HCT116 (cell line): ENCODE measurements around the gene LGI2. TPM values are rescaled to one million over a fixed set of nuclear protein-coding genes. Genes with fewer than 3 reads are reported as not detected.

ENCODE experiments used
- ATAC-seq: fragments of 200-7000 bp; cut with Tn5 transposase; 2 replicates; pipeline ENCODE4 v1.9.1; 2020; ENCODE audit warnings: mild to moderate bottlenecking, moderate library complexity
- BruUV-seq: library from RNA; stranded (reverse); fragments of 400-500 nt; replicated peaks from 2 replicates; lab custom pipeline; 2021; lab: Mats Ljungman, UMichigan
- CTCF ChIA-PET: fragments of 300-600 bp; sonication (Branson Sonifier 250); formaldehyde crosslinking; loops from one replicate; lab custom pipeline; 2021; ENCODE audit warnings: antibody characterized with exemption; lab: Charles Lee
- POLR2A ChIA-PET: fragments of 300-600, 350-600 bp; sonication (Branson Sonifier 250); formaldehyde crosslinking; loops from one replicate; lab custom pipeline; 2021; ENCODE audit warnings: antibody characterized with exemption; lab: Charles Lee
- RAD21 ChIA-PET, 2 experiments: fragments of 300-600 bp; sonication (Branson Sonifier 250); formaldehyde crosslinking; loops; one replicate each; lab custom pipeline; 2023; ENCODE audit warnings: low total read pairs in 2 of 2; ENCODE audit not compliant: uncharacterized antibody in 2 of 2, unreplicated experiment in 2 of 2, low non-redundant PET in 1 of 2; lab: Charles Lee
- DNase-seq: peaks from one replicate; pipeline ENCODE4 v3.0.0-alpha.2; 2010; ENCODE audit warnings: low read depth, low spot score
- H2AFZ ChIP-seq: fragments of 200-600 bp; shearing (Covaris generic), sonication (generic); 2 replicates; pipeline ENCODE4 v1.6.1; 2017; ENCODE audit warnings: low read depth, mixed run types, mixed read lengths, antibody characterized with exemption, low read length; ENCODE audit not compliant: poor library complexity, severe bottlenecking
- H3K27ac ChIP-seq: 2 replicates; pipeline ENCODE4 v1.5.1; 2012; ENCODE audit warnings: low read depth, low read length
- H3K27me3 ChIP-seq: fragments of 200-600 bp; sonication (generic); 2 replicates; pipeline ENCODE4 v1.6.1; 2016; ENCODE audit warnings: mixed run types, low read length, mixed read lengths; ENCODE audit not compliant: insufficient read depth
- H3K36me3 ChIP-seq, 2 experiments: fragments of 200-500 bp in 1 of 2; fragments of 200-600 bp in 1 of 2; sonication (Bioruptor generic) in 1 of 2; sonication (generic) in 1 of 2; 2 replicates each; pipeline versions ENCODE4 v1.5.1 to v1.6.1; 2014 to 2016; ENCODE audit warnings: low read length in 2 of 2, inconsistent platforms in 1 of 2, mixed read lengths in 1 of 2, mixed run types in 1 of 2; ENCODE audit not compliant: insufficient read depth in 2 of 2, control insufficient read depth in 1 of 2
- H3K4me1 ChIP-seq, 2 experiments: fragments of 200-600 bp in 1 of 2; sonication (generic) in 1 of 2; 2 replicates each; pipeline versions ENCODE4 v1.5.1 to v1.6.1; 2012 to 2017; ENCODE audit warnings: low read length in 2 of 2, inconsistent platforms in 1 of 2, mild to moderate bottlenecking in 1 of 2, mixed read lengths in 1 of 2, mixed run types in 1 of 2, moderate library complexity in 1 of 2; ENCODE audit not compliant: insufficient read depth in 2 of 2, control insufficient read depth in 1 of 2
- H3K4me2 ChIP-seq: fragments of 200-600 bp; sonication (generic); 2 replicates; pipeline ENCODE4 v1.6.1; 2017; ENCODE audit warnings: mixed run types, low read length, mixed read lengths
- H3K4me3 ChIP-seq, 2 experiments: fragments of 200-600 bp in 1 of 2; sonication (generic) in 1 of 2; replicated peaks in 1 of 2; 2 replicates each; pipeline ENCODE4 v1.5.1; 2011 to 2016; ENCODE audit warnings: low read length in 2 of 2, control low read depth in 1 of 2, low read depth in 1 of 2, mild to moderate bottlenecking in 1 of 2, mixed read lengths in 1 of 2, mixed run types in 1 of 2
- H3K79me2 ChIP-seq: fragments of 200-600 bp; sonication (generic); 2 replicates; pipeline ENCODE4 v1.6.1; 2017; ENCODE audit warnings: mild to moderate bottlenecking, mixed run types, low read length, moderate library complexity, mixed read lengths; ENCODE audit not compliant: insufficient read depth
- H3K9ac ChIP-seq: fragments of 200-600 bp; sonication (generic); 2 replicates; pipeline ENCODE4 v1.6.1; 2016; ENCODE audit warnings: low read length, mixed read lengths
- H3K9me2 ChIP-seq: fragments of 200-600 bp; sonication (generic), shearing (Covaris generic); 2 replicates; pipeline ENCODE4 v1.6.1; 2017; ENCODE audit warnings: mixed run types, mild to moderate bottlenecking, moderate library complexity; ENCODE audit not compliant: insufficient read depth
- H3K9me3 ChIP-seq, 2 experiments: fragments of 200-500 bp in 1 of 2; fragments of 200-600 bp in 1 of 2; sonication (Bioruptor generic) in 1 of 2; sonication (generic) in 1 of 2; 2 replicates each; pipeline ENCODE4 v1.6.1; 2014 to 2017; ENCODE audit warnings: low read length in 2 of 2, mixed read lengths in 2 of 2, inconsistent platforms in 1 of 2, low read depth in 1 of 2, mild to moderate bottlenecking in 1 of 2, mixed run types in 1 of 2, moderate library complexity in 1 of 2; ENCODE audit not compliant: control insufficient read depth in 1 of 2, insufficient read depth in 1 of 2
- H4K20me1 ChIP-seq: fragments of 200-600 bp; sonication (generic), shearing (Covaris generic); 2 replicates; pipeline ENCODE4 v1.6.1; 2017; ENCODE audit warnings: mixed run types, mild to moderate bottlenecking, moderate library complexity; ENCODE audit not compliant: insufficient read depth
- CBX3 ChIP-seq: IDR thresholded peaks from 2 replicates; pipeline ENCODE4 v1.6.1; 2012; ENCODE audit warnings: low read depth
- CEBPB ChIP-seq: IDR thresholded peaks from 2 replicates; pipeline ENCODE4 v1.6.1; 2012; ENCODE audit warnings: low read depth
- ELF1 ChIP-seq: IDR thresholded peaks from 2 replicates; pipeline ENCODE4 v1.6.1; 2012; ENCODE audit warnings: low read depth, borderline replicate concordance
- EZH2phosphoT487 ChIP-seq: fragments of 200-600 bp; IDR thresholded peaks from 2 replicates; pipeline ENCODE4 v1.6.1; 2018; ENCODE audit warnings: antibody characterized with exemption, borderline replicate concordance
- FOSL1 ChIP-seq: IDR thresholded peaks from 2 replicates; pipeline ENCODE4 v1.6.1; 2012; ENCODE audit warnings: low read depth
- JUND ChIP-seq: IDR thresholded peaks from 2 replicates; pipeline ENCODE4 v1.6.1; 2012
- POLR2A ChIP-seq: IDR thresholded peaks from 2 replicates; pipeline ENCODE4 v1.7.0; 2011; ENCODE audit warnings: borderline replicate concordance; ENCODE audit not compliant: insufficient read depth, insufficient read length; ENCODE audit errors: extremely low read depth
- POLR2AphosphoS5 ChIP-seq: IDR thresholded peaks from 2 replicates; pipeline ENCODE4 v1.6.1; 2011; ENCODE audit warnings: mild to moderate bottlenecking, low read depth, low read length, moderate library complexity
- REST ChIP-seq: IDR thresholded peaks from 2 replicates; pipeline ENCODE4 v1.6.1; 2012; ENCODE audit warnings: low read depth
- SIN3A ChIP-seq: IDR thresholded peaks from 2 replicates; pipeline ENCODE4 v1.6.1; 2012; ENCODE audit warnings: low read depth
- SP1 ChIP-seq: IDR thresholded peaks from 2 replicates; pipeline ENCODE4 v1.6.1; 2012; ENCODE audit warnings: low read depth
- TCF7L2 ChIP-seq: IDR thresholded peaks from 2 replicates; pipeline ENCODE4 v1.7.0; 2011; ENCODE audit warnings: borderline replicate concordance, inconsistent platforms; ENCODE audit not compliant: insufficient read depth, insufficient read length; ENCODE audit errors: extremely low read depth
- ZBTB33 ChIP-seq: IDR thresholded peaks from 2 replicates; pipeline ENCODE4 v1.6.1; 2011; ENCODE audit warnings: mild to moderate bottlenecking, low read length, moderate library complexity; ENCODE audit not compliant: insufficient replicate concordance; ENCODE audit errors: extremely low read depth
- ZFX ChIP-seq: fragments of 450-650 bp; IDR thresholded peaks from 2 replicates; pipeline ENCODE4 v1.6.1; 2017
- ZNF274 ChIP-seq: fragments of 200-500 bp; sonication (Bioruptor generic); IDR thresholded peaks from 2 replicates; pipeline ENCODE4 v1.6.1; 2014; ENCODE audit warnings: mild to moderate bottlenecking, low read depth, low read length, inconsistent platforms
- intact Hi-C: fragments of 100-400 bp; cut with micrococcal nuclease; formaldehyde crosslinking; loops from 2 replicates; pipeline ENCODE4 v1.10.0; 2022
- total RNA-seq: library from RNA; stranded (reverse); gene quantifications from one replicate; pipeline ENCODE4 v1.2.1, GENCODE V29; 2021; ENCODE audit not compliant: unreplicated experiment
- TF ChIP-seq, protein P1 (sequence below): IDR thresholded peaks from 2 replicates; pipeline ENCODE4 v1.6.1; 2012
- TF ChIP-seq, protein P2 (sequence below): IDR thresholded peaks from 2 replicates; pipeline ENCODE4 v1.6.1; 2012
- TF ChIP-seq, protein P3 (sequence below), 3 experiments: fragments of 200-600 bp in 1 of 3; sonication (generic) in 1 of 3; IDR thresholded peaks in 2 of 3; conservative IDR thresholded peaks in 1 of 3; 2 replicates each; pipeline ENCODE4 v1.5.1; 2012 to 2017; ENCODE audit warnings: low read depth in 2 of 3, low read length in 2 of 3, antibody characterized with exemption in 1 of 3, borderline replicate concordance in 1 of 3, control low read depth in 1 of 3, mild to moderate bottlenecking in 1 of 3, mixed read lengths in 1 of 3, mixed run types in 1 of 3, moderate library complexity in 1 of 3; ENCODE audit not compliant: insufficient read depth in 1 of 3

LGI2 gene
- total RNA-seq, 1 experiment from 2014 or later: not detected

DNA sequence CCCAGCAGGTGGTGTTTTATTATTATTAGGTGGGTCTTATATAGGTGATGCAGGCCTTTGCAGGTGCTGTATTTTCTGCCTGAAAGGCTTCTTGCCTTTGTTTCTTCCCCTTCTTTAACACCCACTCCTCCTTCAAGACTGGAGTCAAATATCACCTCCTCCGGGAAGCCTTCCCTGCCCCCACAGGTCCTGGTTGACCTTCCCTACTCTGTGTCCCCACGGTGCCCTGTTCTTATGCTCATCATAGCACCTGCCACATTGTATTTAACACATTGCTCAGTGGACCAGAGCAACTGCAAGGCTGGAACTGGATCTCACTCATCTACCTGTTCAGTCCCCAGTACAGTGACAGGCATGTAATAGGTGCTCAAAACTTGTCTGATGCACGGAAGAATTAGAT is 39.8 kb upstream of the LGI2 start:
- H3K4me2 ChIP-seq: no peak overlapping the region
- ChIA-PET CTCF (no interaction called here), RAD21 (no interaction called here), POLR2A (no interaction called here)
- no peaks in the 10 kb centered on the region for H3K4me1 ChIP-seq
- H3K9me3 ChIP-seq: no peaks in the 10 kb centered on the region
- no peak overlapping the region for H2AFZ ChIP-seq
- no peaks in the 10 kb centered on the region for H3K79me2 ChIP-seq
- BruUV-seq: no TSS peak
- DNase-seq (no peak), ATAC-seq (no peak)
- no peaks in the 10 kb centered on the region for H3K36me3 ChIP-seq
- TF ChIP-seq ZBTB33 (no peak), SP1 (no peak), ELF1 (no peak), EZH2phosphoT487 (no peak), REST (no peak), TCF7L2 (no peak), FOSL1 (no peak), POLR2A (no peak), POLR2AphosphoS5 (no peak), CEBPB (no peak), SIN3A (no peak), CBX3 (no peak), ZNF274 (no peak), JUND (no peak), ZFX (no peak)
- TF ChIP-seq, protein P1, sequence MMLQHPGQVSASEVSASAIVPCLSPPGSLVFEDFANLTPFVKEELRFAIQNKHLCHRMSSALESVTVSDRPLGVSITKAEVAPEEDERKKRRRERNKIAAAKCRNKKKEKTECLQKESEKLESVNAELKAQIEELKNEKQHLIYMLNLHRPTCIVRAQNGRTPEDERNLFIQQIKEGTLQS: no peak
- TF ChIP-seq, protein P2, sequence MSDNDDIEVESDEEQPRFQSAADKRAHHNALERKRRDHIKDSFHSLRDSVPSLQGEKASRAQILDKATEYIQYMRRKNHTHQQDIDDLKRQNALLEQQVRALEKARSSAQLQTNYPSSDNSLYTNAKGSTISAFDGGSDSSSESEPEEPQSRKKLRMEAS: no peak
- TF ChIP-seq, protein P3, sequence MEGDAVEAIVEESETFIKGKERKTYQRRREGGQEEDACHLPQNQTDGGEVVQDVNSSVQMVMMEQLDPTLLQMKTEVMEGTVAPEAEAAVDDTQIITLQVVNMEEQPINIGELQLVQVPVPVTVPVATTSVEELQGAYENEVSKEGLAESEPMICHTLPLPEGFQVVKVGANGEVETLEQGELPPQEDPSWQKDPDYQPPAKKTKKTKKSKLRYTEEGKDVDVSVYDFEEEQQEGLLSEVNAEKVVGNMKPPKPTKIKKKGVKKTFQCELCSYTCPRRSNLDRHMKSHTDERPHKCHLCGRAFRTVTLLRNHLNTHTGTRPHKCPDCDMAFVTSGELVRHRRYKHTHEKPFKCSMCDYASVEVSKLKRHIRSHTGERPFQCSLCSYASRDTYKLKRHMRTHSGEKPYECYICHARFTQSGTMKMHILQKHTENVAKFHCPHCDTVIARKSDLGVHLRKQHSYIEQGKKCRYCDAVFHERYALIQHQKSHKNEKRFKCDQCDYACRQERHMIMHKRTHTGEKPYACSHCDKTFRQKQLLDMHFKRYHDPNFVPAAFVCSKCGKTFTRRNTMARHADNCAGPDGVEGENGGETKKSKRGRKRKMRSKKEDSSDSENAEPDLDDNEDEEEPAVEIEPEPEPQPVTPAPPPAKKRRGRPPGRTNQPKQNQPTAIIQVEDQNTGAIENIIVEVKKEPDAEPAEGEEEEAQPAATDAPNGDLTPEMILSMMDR (IDR thresholded peaks at IDR 0.05 in 2 of 3, conservative IDR thresholded peaks at IDR 0.05 in 1 of 3; ENCODE audit: borderline replicate concordance in 1 of 3, insufficient read depth in 1 of 3, low read depth in 2 of 3, low read length in 2 of 3): no peak
- no peak overlapping the region for H3K27ac ChIP-seq
- intact Hi-C loops: no loop called here
- no peak overlapping the region for H3K4me3 ChIP-seq
- H4K20me1 ChIP-seq: no peaks in the 10 kb centered on the region; the same call in 1 of the 2 replicates
- H3K9me2 ChIP-seq: no peaks in the 10 kb centered on the region
- H3K9ac ChIP-seq: no peak overlapping the region
- peaks cover 4% of the 10 kb centered on the region; the same call in 1 of the 2 replicates for H3K27me3 ChIP-seq
